GM06990 (cell line): ENCODE results near the gene TOGARAM2.

Experiments
- DNase-seq: peaks from one replicate; pipeline ENCODE4 v3.0.0-alpha.2; 2011; ENCODE audit not compliant: insufficient read length; ENCODE audit errors: extremely low read depth
- H3K27me3 ChIP-seq: replicated peaks from 2 replicates; pipeline ENCODE4 v1.6.0; 2011; ENCODE audit warnings: low read length; ENCODE audit not compliant: control insufficient read depth, insufficient read depth
- H3K36me3 ChIP-seq: 2 replicates; pipeline ENCODE4 v1.5.1; 2011; ENCODE audit warnings: low read length; ENCODE audit not compliant: control insufficient read depth, insufficient read depth
- H3K4me3 ChIP-seq: replicated peaks from 2 replicates; pipeline ENCODE4 v1.5.1; 2011; ENCODE audit warnings: low read depth, mild to moderate bottlenecking, control low read depth, low read length
- CTCF ChIP-seq: IDR thresholded peaks from 2 replicates; pipeline ENCODE4 v1.5.1; 2011; ENCODE audit warnings: low read length, control low read depth, mild to moderate bottlenecking, inconsistent platforms; ENCODE audit not compliant: insufficient read depth, poor library complexity, severe bottlenecking

TOGARAM2 gene

GRCh38 chr2:29072971-29073725 lies 92.0 kb downstream of the TOGARAM2 start:
- TF ChIP-seq CTCF = no peak
- DNase-seq = no peak
- no peaks in the 10 kb centered on the region for H3K36me3 ChIP-seq
- H3K4me3 ChIP-seq = no peak overlapping the region
- H3K27me3 ChIP-seq = no peaks in the 10 kb centered on the region

GRCh38 chr2:29073933-29074332 lies 92.8 kb downstream of the TOGARAM2 start:
- no peak overlapping the region for H3K4me3 ChIP-seq
- no peak for DNase-seq
- TF ChIP-seq CTCF = no peak
- H3K36me3 ChIP-seq = no peaks in the 10 kb centered on the region
- no peaks in the 10 kb centered on the region for H3K27me3 ChIP-seq

GRCh38 chr2:29074411-29074810 lies 93.3 kb downstream of the TOGARAM2 start, which contains the start of gene PCARE:
TSS of gene PCARE (minus strand) at chr2:29074523. CDS start at chr2:29074261, 262 bp downstream.
- no peak for DNase-seq
- TF ChIP-seq CTCF = no peak
- Histone ChIP-seq H3K36me3 (no peaks in the 10 kb centered on the region), H3K27me3 (no peaks in the 10 kb centered on the region), H3K4me3 (no peak within 1 kb of the TSS)

GRCh38 chr2:29075894-29076705 lies 95.0 kb downstream of the TOGARAM2 start:
- Histone ChIP-seq H3K36me3 (no peaks in the 10 kb centered on the region), H3K27me3 (no peaks in the 10 kb centered on the region), H3K4me3 (no peak overlapping the region)
- no peak for DNase-seq
- no peak for TF ChIP-seq CTCF

- DNase-seq = no peak
- H3K27me3 ChIP-seq = no peaks in the 10 kb centered on the region
- no peaks in the 10 kb centered on the region for H3K36me3 ChIP-seq
- TF ChIP-seq CTCF = no peak
- no peak overlapping the region for H3K4me3 ChIP-seq
Observed at GRCh38 chr2:29079887-29080286, 98.8 kb downstream of the TOGARAM2 start.
